Heart right ventricle (tissue), 16 donors: ENCODE data around the gene CTCFL. TPM values are rescaled to one million over a fixed set of nuclear protein-coding genes. Genes with fewer than 3 reads are reported as not detected.

Experiments used
- ATAC-seq, 8 donors: fragments of 200-7000 bp; cut with Tn5 transposase; one replicate each; pipeline ENCODE4 v1.9.1; 2020; ENCODE audit warnings: mild to moderate bottlenecking in 8 of 8, moderate library complexity in 8 of 8, moderate number of reproducible peaks in 1 of 8
- DNase-seq, 2 donors: peaks; one replicate each; pipeline ENCODE4 v3.0.0-alpha.2; 2020
- H3K27ac ChIP-seq, 10 donors: fragments of 200-600 bp; sonication (generic) in 2 of 10; one replicate each; pipeline versions ENCODE4 v1.5.0 to v1.8.0; 2020 to 2022; ENCODE audit warnings: mild to moderate bottlenecking in 3 of 10
- H3K27me3 ChIP-seq, 7 donors: fragments of 200-600 bp; one replicate each; pipeline ENCODE4 v1.8.0; 2021 to 2022; ENCODE audit warnings: mild to moderate bottlenecking in 2 of 7
- H3K36me3 ChIP-seq, 9 donors: fragments of 200-600 bp; sonication (generic) in 1 of 9; one replicate each; pipeline versions ENCODE4 v1.5.0 to v1.8.0; 2020 to 2022; ENCODE audit warnings: mild to moderate bottlenecking in 2 of 9
- H3K4me1 ChIP-seq, 9 donors: fragments of 200-600 bp; sonication (generic) in 1 of 9; one replicate each; pipeline versions ENCODE4 v1.5.0 to v1.8.0; 2020 to 2022; ENCODE audit warnings: mild to moderate bottlenecking in 4 of 9
- H3K4me3 ChIP-seq, 10 donors: fragments of 200-600 bp; sonication (generic) in 2 of 10; one replicate each; pipeline versions ENCODE4 v1.5.0 to v1.8.0; 2020 to 2022; ENCODE audit warnings: mild to moderate bottlenecking in 7 of 10, moderate library complexity in 2 of 10
- H3K9me3 ChIP-seq, 11 donors: fragments of 200-600 bp in 10 of 11; sonication (generic) in 2 of 11; one replicate each; pipeline versions ENCODE4 v1.5.0 to v1.8.0; 2013 to 2022; ENCODE audit warnings: mild to moderate bottlenecking in 2 of 11, control low read depth in 1 of 11, moderate library complexity in 1 of 11
- WGBS, 2 donors: extraction: QIAGEN DNeasy Blood & Tissue Kit; methylation state at CpG; one replicate each; pipeline ENCODE4 v1.1.7; 2013; ENCODE audit warnings: inconsistent platforms in 1 of 2; 5-methylcytosine and 5-hydroxymethylcytosine counted together
- intact Hi-C, 10 donors: fragments of 100-400 bp; cut with DNase I; formaldehyde crosslinking; loops; one replicate each; pipeline versions ENCODE4 v1.11.1 to v1.14.2; 2022
- polyA plus RNA-seq, 2 donors: library from polyadenylated mRNA; stranded (reverse); fragments of 200-250 nt; gene quantifications; one replicate each; pipeline ENCODE4 v1.2.3, GENCODE V29; 2013
- total RNA-seq, 10 donors: library from RNA; stranded (reverse); fragmentation: NEBNext Ultra II Directional in 3 of 10; extraction: Animal tissue kit (Norgen Biotek cat#: 25700) in 3 of 10; gene quantifications; one replicate each; pipeline versions ENCODE4 v1.2.1 to v1.2.4, GENCODE V29; 2021 to 2023
- TF ChIP-seq, protein P1 (sequence below), 9 donors: fragments of 200-600 bp; sonication (generic) in 2 of 9; IDR thresholded peaks; one replicate each; pipeline versions ENCODE4 v1.5.0 to v1.8.0; 2021 to 2022; ENCODE audit warnings: antibody characterized with exemption in 9 of 9, mild to moderate bottlenecking in 5 of 9, moderate library complexity in 1 of 9
- donor health status: Arrhythmogenic right ventricular cardiomyopathy.
- donor health status: ischemic (EF 13 %, LVEDD 7.1; RV severe dilation, severe dysfunction).
- donor health status: healthy with polysubstance abuse.
- donor health status: DM: no; HTN: yes; CAD: no.
- donor health status: DM: no; HTN: no; CAD: no.
- donor health status: ischemic (EF 25% LVEDD 6.9; RV normal size, moderate dysfunction).
- donor health status: ischemic (EF 25% LVEDD 5.7; RV mildly dilated, moderate dysfunction).
- donor health status: healthy.
- donor health status: DM: yes; HTN: yes; CAD: no.
- donor health status: Ischemic cardiomyopathy.
- donor health status: ischemic (EF 35%, LVEDD 5.7; RV mildly dilated, moderate dysfunction).
- donor health status: nonischemic (EF 11% LVEDD 7.7; RV severe dilation, severe dysfunction).
- donor health status: DM: yes; HTN: yes; CAD: no.
- donor health status: PGD.
- donor health status: ischemic (EF 29% LVEDD 5.4; RV normal size, mild dysfunction).
- donor health status: nonischemic (EF 23%, LVEDD 6.1; RV moderate dilation, normal function).

Gene CTCFL
- total and polyA plus RNA-seq, 12 donors, result not detected

DNA sequence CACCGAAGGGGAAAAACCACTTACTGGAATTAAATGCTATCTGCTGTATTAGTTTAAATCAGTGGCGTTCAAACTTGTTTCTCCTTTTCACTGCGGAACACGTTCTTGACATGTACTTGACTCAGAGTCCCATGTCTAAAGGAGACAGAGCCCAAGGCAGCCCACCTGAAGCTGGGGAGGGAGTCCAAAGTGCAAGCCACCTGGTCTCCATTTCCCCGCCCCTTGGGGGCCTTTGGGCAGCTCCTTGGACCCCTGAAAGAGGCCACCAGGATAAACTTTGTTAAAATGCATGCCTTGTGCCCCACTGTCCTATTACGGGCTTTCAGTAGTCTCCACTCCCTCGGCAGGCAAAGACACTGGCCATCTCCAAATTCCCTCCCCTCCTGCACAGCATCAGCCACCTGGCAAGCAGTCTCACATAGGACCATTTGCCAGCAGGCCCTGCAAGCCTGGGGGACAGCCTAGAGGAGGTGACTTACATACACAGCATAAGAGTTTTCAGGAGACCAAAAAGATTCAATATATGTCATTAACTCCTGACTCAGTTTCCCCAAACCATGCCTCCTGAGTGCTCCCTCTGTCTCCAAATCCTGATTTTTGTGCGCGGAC is 42.6 kb upstream of the CTCFL start:
- Histone ChIP-seq H3K4me3 (no peak overlapping the region), H3K9me3 (no peaks in the 10 kb centered on the region), H3K4me1 (no peaks in the 10 kb centered on the region), H3K36me3 (no peaks in the 10 kb centered on the region), H3K27ac (no peak overlapping the region), H3K27me3 (peaks cover 0 to 53% (median 34%) of the 10 kb centered on the region in 7 donors)
- ATAC-seq (no peak), DNase-seq (no peak)
- TF ChIP-seq, protein P1, sequence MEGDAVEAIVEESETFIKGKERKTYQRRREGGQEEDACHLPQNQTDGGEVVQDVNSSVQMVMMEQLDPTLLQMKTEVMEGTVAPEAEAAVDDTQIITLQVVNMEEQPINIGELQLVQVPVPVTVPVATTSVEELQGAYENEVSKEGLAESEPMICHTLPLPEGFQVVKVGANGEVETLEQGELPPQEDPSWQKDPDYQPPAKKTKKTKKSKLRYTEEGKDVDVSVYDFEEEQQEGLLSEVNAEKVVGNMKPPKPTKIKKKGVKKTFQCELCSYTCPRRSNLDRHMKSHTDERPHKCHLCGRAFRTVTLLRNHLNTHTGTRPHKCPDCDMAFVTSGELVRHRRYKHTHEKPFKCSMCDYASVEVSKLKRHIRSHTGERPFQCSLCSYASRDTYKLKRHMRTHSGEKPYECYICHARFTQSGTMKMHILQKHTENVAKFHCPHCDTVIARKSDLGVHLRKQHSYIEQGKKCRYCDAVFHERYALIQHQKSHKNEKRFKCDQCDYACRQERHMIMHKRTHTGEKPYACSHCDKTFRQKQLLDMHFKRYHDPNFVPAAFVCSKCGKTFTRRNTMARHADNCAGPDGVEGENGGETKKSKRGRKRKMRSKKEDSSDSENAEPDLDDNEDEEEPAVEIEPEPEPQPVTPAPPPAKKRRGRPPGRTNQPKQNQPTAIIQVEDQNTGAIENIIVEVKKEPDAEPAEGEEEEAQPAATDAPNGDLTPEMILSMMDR (IDR thresholded peaks at IDR 0.05), result no peak
- intact Hi-C loops, result no loop called here
- 81 to 88% methylated on average over 9 of the region's 9 CpGs for WGBS, 2 donors

DNA sequence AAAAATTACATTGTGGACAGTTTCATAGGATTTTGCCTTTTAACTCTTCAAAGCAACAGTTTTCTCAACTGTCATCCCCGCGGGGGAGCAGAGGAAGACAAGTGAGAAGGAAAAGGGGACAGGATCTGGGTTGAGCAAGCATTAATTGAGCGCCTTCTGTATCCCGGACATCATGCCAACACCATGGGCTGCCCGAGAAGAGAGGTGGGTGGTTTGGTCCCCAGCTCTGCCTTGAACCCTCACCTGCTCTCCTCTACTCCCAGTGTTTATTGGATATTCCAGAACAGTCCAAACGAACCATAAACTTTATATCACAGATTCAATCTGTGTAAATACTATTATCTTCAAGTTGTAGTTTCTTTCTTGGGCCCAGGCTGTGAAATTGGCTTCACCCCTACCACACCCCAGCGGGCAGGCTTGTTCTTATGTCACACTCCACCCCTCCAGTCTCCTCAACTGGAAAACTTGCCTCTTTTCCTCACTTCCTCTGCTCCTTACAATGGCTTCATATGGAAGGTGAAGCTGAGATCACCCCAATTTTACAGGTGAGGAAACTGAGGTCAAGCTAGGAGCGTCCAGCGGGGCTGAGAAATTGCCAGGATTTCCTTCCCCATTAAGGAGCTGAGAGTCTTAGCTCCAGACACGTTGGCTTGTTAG is 42.0 kb upstream of the CTCFL start:
- DNase-seq (no peak), ATAC-seq (no peak)
- H3K27ac ChIP-seq, result no peak overlapping the region
- WGBS, 2 donors, result 75 to 76% methylated on average over 10 of the region's 10 CpGs
- H3K9me3 ChIP-seq, result no peaks in the 10 kb centered on the region
- H3K4me1 ChIP-seq, result no peaks in the 10 kb centered on the region
- H3K4me3 ChIP-seq, result no peak overlapping the region
- H3K36me3 ChIP-seq, result no peaks in the 10 kb centered on the region
- TF ChIP-seq, protein P1 (IDR thresholded peaks at IDR 0.05), result no peak
- intact Hi-C loops, result no loop called here
- H3K27me3 ChIP-seq, result peaks cover 0 to 49% (median 34%) of the 10 kb centered on the region in 7 donors

DNA sequence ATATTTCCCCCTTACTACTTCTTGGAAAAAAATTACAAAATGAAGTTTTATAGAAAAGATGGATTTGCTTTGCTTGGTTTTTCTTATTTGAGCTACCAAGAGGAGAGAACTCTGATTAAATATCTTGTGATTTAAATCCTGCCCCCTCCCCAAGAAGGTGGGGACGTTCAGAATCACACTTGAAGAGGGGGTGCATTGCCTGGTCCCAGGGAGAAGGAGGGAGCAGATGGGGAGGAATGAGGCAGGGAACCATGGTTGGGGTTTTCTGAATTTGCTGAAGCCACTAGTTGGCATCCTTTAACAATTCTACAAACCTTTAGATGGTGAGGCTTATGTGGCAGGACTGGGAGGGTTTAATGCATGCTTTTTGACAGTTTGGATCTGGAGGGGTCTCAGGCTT is 41.5 kb upstream of the CTCFL start:
- Histone ChIP-seq H3K9me3 (no peaks in the 10 kb centered on the region), H3K36me3 (no peaks in the 10 kb centered on the region), H3K4me3 (no peak overlapping the region), H3K27me3 (peaks cover 0 to 46% (median 34%) of the 10 kb centered on the region in 7 donors), H3K27ac (no peak overlapping the region), H3K4me1 (no peaks in the 10 kb centered on the region)
- 13 to 19% methylated on average over 1 of the region's 1 CpG for WGBS, 2 donors
- intact Hi-C loops, result no loop called here
- TF ChIP-seq, protein P1 (IDR thresholded peaks at IDR 0.05), result no peak
- DNase-seq (no peak), ATAC-seq (no peak)

GRCh38 chr20:57564951-57565642 is 40.2 kb upstream of the CTCFL start:
- intact Hi-C loops, result no loop called here
- TF ChIP-seq, protein P1 (IDR thresholded peaks at IDR 0.05), result no peak
- Histone ChIP-seq H3K9me3 (no peaks in the 10 kb centered on the region), H3K27ac (no peak overlapping the region), H3K4me3 (no peak overlapping the region), H3K36me3 (no peaks in the 10 kb centered on the region), H3K27me3 (peaks cover 0 to 39% (median 30%) of the 10 kb centered on the region in 7 donors), H3K4me1 (peaks cover 0 to 5% (median 0%) of the 10 kb centered on the region in 9 donors)
- DNase-seq (no peak), ATAC-seq (no peak)
- 88 to 90% methylated on average over 11 of the region's 11 CpGs for WGBS, 2 donors
